ENCODE results near the gene KLHDC4. TPM values are rescaled to one million over a fixed set of nuclear protein-coding genes. Genes with fewer than 3 reads are reported as not detected.

The KLHDC4 gene
- total and polyA plus RNA-seq, 2 experiments from 2014 or later: 12.8 to 15.6 TPM

- TF ChIP-seq EZH2phosphoT487 (IDR thresholded peaks at IDR 0.05; ENCODE audit: low read depth, severe bottlenecking, unreplicated experiment): no peak
- no peak for TF ChIP-seq EZH2 (IDR thresholded peaks at IDR 0.05; ENCODE audit: borderline replicate concordance)
- no peak for TF ChIP-seq CTCF (IDR thresholded peaks at IDR 0.05; ENCODE audit: poor library complexity)
- Histone ChIP-seq H3K79me2 (no peaks in the 10 kb centered on the region), H4K20me1 (ENCODE audit: insufficient read depth, poor library complexity, severe bottlenecking) (no peaks in the 10 kb centered on the region), H3K9me2 (replicated peaks; ENCODE audit: insufficient read depth) (no peaks in the 10 kb centered on the region), H3K4me2 (no peak overlapping the region), H3K27ac (no peak overlapping the region), H3K27me3 (no peaks in the 10 kb centered on the region), H3K36me3 (replicated peaks; ENCODE audit: insufficient read depth, low read depth) (no peaks in the 10 kb centered on the region), H3K4me1 (ENCODE audit: insufficient read depth) (no peaks in the 10 kb centered on the region), H3K4me3 (no peak overlapping the region), H3K9me3 (ENCODE audit: low read depth) (no peaks in the 10 kb centered on the region), H2AFZ (no peak overlapping the region)
- no peak for DNase-seq (ENCODE audit: low spot score)
- WGBS (ENCODE audit: low lambda C conversion rate, missing lambda C conversion rate): 81% methylated on average over 14 of the region's 14 CpGs
Measured at GRCh38 chr16:87678618-87679017, 87.2 kb downstream of the KLHDC4 start.

GRCh38 chr16:87677830-87678229, 88.0 kb downstream of the KLHDC4 start:
- Histone ChIP-seq H3K36me3 (replicated peaks; ENCODE audit: insufficient read depth, low read depth) (no peaks in the 10 kb centered on the region), H3K79me2 (no peaks in the 10 kb centered on the region), H4K20me1 (ENCODE audit: insufficient read depth, poor library complexity, severe bottlenecking) (no peaks in the 10 kb centered on the region), H2AFZ (no peak overlapping the region), H3K27me3 (no peaks in the 10 kb centered on the region), H3K9me2 (replicated peaks; ENCODE audit: insufficient read depth) (no peaks in the 10 kb centered on the region), H3K9me3 (ENCODE audit: low read depth) (no peaks in the 10 kb centered on the region), H3K27ac (no peak overlapping the region), H3K4me3 (no peak overlapping the region), H3K4me2 (no peak overlapping the region), H3K4me1 (ENCODE audit: insufficient read depth) (no peaks in the 10 kb centered on the region)
- DNase-seq (ENCODE audit: low spot score): no peak
- 79% methylated on average over 5 of the region's 5 CpGs for WGBS (ENCODE audit: low lambda C conversion rate, missing lambda C conversion rate)
- TF ChIP-seq EZH2phosphoT487 (IDR thresholded peaks at IDR 0.05; ENCODE audit: low read depth, severe bottlenecking, unreplicated experiment) (no peak), CTCF (IDR thresholded peaks at IDR 0.05; ENCODE audit: poor library complexity) (no peak), EZH2 (IDR thresholded peaks at IDR 0.05; ENCODE audit: borderline replicate concordance) (no peak)

- Histone ChIP-seq H3K27ac (no peak overlapping the region), H4K20me1 (ENCODE audit: insufficient read depth, poor library complexity, severe bottlenecking) (no peaks in the 10 kb centered on the region), H3K79me2 (no peaks in the 10 kb centered on the region), H2AFZ (no peak overlapping the region), H3K27me3 (no peaks in the 10 kb centered on the region), H3K4me1 (ENCODE audit: insufficient read depth) (no peaks in the 10 kb centered on the region), H3K36me3 (replicated peaks; ENCODE audit: insufficient read depth, low read depth) (no peaks in the 10 kb centered on the region), H3K9me3 (ENCODE audit: low read depth) (no peaks in the 10 kb centered on the region), H3K4me3 (no peak overlapping the region), H3K4me2 (no peak overlapping the region), H3K9me2 (replicated peaks; ENCODE audit: insufficient read depth) (no peaks in the 10 kb centered on the region)
- no peak for DNase-seq (ENCODE audit: low spot score)
- TF ChIP-seq EZH2 (IDR thresholded peaks at IDR 0.05; ENCODE audit: borderline replicate concordance) (no peak), CTCF (IDR thresholded peaks at IDR 0.05; ENCODE audit: poor library complexity) (no peak), EZH2phosphoT487 (IDR thresholded peaks at IDR 0.05; ENCODE audit: low read depth, severe bottlenecking, unreplicated experiment) (no peak)
- 62% methylated on average over 14 of the region's 15 CpGs for WGBS (ENCODE audit: low lambda C conversion rate, missing lambda C conversion rate)
Measured at GRCh38 chr16:87675111-87675719, 90.6 kb downstream of the KLHDC4 start.

Data from hepatocyte (in vitro differentiated cells).